DMS 273 treated with DMSO at 0.1 percent for 48 hours (cell line): ENCODE results near the gene NACC2.
A peak's percentile ranks its signal among the peaks of the same experiment; 100 is the strongest.

Source experiments
- DNase-seq: peaks from one replicate; lab custom pipeline; 2025; lab: John Stamatoyannopoulos, UW

Gene NACC2

GRCh38 chr9:136055715-136056545 lies 39.2 kb downstream of the NACC2 start:
- no peak for DNase-seq

- DNase-seq = no peak
Measured at GRCh38 chr9:136054798-136055714, 40.0 kb downstream of the NACC2 start.

- DNase-seq = no peak
Measured at GRCh38 chr9:136054146-136054545, 40.9 kb downstream of the NACC2 start.

- no peak for DNase-seq
Measured at GRCh38 chr9:136053757-136054142, 41.3 kb downstream of the NACC2 start.

GRCh38 chr9:136052991-136053756 lies 41.9 kb downstream of the NACC2 start:
- peak; percentile 55 for DNase-seq

DNA sequence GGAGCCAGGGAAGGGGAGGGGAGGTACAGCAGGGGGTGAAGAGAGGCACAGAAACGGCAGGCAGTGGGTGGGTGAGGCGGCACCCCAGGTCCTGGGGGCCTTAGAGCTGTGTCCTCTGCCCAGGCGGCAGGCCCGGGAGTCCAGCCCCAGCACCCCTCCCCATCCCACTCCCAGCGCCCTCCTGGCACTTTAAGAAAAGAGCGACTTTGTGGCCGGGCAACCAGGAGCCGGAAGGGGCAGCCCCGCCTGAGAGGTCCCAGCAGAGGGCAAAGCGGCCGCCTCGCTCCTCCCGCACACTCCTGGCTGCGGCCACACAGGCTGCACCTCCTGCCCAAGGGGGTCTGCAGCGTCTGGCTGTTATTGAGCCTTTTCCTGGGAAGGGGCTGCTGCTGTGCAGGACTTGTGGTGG lies 42.6 kb downstream of the NACC2 start:
- no peak for DNase-seq

- peak; percentile 78 for DNase-seq
Measured at GRCh38 chr9:136051837-136052471, 43.1 kb downstream of the NACC2 start.

DNA sequence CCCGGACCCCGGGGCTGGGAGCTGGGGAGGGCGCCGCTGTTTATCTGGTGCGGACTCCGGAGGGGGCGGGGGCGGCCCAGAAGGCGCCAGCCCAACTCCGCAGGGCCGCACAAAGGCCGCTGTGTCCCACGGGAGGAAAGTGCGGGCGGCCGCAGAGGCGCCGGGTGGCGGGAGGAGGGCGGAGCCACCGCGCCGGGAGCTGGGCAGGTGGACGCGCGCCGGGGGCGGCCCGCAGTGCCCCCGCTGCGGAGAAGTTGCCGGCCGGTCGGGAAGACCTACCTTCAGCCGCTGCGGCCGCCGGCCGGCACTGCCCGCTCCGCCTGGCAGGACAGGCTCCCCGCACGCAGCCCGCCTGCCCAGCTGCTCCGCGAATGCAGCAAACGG lies 43.6 kb downstream of the NACC2 start:
- DNase-seq = no peak

DNA sequence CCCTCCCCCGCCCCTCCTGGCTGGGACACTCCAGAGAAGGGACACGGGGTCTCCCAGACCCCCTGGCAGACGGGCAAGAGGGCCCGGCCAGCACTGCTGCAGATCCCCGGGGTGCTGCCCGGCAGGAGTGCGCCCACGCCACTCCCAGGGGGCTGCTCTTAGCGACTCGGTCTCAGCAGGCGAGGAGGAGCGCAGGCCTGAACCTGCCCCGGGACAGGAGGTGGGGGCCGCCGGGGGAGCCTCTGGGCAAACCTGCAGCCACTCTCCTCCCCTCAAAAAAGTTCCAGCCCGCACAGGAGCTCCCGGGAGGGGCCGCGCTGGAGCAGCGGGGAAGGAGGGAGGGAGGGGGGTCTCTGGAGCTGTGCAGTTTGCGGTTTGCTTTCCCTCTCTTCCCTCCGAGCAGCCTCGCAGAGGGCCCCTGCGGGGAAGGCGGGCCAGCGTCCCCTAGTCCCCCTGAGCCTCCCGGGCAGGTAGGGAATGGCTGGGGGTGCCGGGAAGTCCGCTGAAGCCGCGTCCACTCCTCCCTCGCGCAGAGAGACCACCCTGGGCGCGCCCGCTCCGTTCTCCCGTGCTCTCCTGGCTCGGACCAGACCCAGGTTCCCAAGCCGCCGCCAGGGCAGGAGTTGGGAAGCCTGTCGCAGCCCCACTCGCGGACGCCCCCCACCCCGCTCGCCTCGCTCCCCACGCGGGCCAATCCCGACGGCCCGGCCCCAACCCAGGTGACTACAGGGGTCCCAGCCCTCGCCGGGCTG lies 44.2 kb downstream of the NACC2 start:
- DNase-seq = no peak

- DNase-seq = no peak
Measured at GRCh38 chr9:136050266-136050700, 44.8 kb downstream of the NACC2 start.

- DNase-seq = no peak
Measured at GRCh38 chr9:136049491-136050265, 45.4 kb downstream of the NACC2 start.

DNA sequence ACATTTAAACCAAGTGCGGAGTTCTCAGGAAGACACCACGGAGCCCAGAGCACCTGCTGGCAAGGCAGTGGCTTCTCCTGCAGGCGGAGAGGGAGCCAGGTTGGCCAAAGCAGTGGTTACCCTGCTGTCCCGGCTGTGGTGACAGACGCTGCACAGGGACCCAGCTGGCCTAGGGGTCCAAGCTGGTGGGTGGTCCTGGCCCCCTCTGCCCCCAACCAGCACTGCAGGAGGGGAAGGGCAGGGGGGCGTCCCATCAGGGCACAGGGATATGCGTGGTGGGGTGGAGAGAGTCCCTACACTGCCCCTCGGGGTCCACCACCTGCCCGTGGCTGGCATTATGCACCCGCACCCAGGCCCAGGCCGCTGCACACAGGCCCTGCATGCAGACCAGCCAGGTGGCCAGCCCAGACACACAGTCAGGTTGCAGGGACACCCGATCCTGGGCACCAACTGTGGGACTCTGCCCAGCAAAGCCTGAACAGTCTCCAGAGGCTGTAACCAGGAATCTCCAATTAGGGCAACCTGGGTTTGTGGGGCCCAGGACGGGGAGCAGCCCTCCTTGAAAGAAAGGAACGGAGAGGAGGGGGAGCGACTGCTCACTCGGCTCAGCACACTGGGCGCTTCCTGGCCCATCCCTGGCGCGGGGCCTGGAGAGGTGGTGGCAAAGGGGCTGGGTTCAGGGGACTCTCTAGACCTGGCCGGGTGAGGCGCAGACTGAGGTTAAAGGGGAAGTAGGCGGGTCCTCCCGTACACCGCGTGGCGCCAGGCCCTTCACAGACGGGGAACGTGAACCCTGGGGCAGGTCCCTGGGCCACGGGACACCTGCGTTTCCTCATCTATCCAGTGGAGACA lies 46.3 kb downstream of the NACC2 start:
- no peak for DNase-seq

DNA sequence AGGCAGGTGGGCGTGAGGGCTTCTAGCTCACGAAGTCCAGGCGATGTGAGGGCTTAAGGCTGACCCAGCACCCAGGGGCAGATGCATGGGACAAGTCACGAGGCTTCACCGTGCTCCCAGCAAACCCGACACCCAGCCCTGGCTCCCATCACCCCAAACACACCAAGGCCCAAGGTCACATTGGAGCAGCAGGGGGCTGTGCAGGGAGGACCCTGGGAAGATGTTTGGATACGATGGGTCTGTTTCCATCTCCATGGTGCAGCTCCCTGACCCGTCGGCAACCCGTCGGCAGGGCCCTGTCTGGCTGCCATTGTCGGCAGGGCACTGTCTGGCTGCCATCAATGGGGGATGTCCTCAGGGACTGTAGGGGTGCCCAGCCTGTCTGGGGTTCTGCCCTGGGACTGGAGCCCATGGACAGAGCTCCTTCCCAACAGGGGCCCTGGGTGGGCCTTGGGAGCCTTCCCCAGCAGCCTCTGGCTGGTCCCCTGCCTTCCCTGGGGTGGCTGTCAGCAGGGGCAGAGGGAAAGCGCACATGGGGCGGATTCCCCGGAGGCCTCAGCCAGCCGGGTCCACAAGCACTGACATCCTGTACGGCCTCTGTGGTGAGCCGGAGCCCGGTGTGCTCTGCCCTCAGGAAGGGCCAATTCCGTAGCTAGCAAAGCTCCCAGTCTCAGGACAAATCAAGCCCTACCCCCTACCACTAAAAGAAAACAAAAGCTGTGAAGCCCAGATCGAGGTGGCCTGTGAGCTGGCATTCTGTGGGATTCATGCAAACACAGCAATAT lies 47.1 kb downstream of the NACC2 start:
- no peak for DNase-seq

DNA sequence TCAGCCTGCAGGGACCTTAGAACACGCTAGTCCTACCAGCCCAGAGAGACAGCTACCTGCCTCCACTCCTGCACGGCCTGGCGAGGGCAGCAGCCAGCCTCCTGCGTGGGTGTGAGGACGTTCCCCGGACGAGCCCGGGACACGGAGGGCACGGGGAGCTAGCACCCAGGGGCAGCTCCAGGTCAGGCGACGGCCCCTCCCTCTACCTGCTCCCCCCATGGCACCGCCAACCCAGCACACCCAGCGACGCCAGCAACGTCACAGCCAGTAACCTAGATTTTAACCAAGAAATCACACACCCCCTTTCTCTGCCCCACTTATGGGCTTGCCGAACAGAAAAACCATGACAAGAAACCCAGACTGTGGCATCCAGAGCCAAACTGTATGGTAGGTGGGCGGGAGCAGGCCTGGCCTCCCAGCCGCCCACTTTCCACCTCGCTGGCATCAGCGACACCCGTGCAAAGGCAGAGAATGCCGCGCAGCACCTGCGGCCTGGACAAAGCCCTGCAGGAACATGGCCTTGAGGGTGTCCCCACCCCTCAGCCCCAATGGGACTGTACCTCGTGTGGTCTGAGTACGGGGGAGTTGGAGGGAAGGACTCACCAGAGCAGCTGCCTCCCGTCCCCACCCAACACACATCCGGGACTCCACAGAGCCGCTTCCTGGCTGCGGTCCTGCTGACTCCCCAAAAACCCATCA lies 47.9 kb downstream of the NACC2 start:
- DNase-seq = no peak

DNA sequence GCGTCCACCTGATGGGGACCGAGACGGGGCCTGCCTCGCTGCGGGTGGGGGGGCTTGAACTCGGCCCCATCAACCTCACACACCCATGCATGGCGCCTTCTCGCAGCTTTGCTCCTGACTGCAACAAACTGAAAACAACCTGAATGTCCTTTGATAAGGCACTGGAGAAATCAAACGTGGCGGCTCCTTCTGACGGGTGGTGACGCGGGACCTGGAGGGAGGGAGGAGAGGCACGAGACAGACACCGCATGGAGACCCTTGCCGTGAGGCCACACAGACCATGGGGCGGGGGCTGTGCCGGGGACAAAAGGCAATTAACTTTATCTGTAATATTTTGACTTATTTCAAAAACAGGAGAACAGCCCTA lies 48.6 kb downstream of the NACC2 start:
- no peak for DNase-seq

- DNase-seq = no peak
Measured at GRCh38 chr9:136045595-136046553, 49.2 kb downstream of the NACC2 start.
